Hepatocyte (in vitro differentiated cells): ENCODE data around the gene TCHHL1. TPM values are rescaled to one million over a fixed set of nuclear protein-coding genes. Genes with fewer than 3 reads are reported as not detected.
"Not testable (repeated sequence)": the region's sequence is repeated elsewhere in the genome, so short reads cannot be mapped to it uniquely, and the experiment has no call there.

Experiments used
- DNase-seq: peaks from one replicate; pipeline ENCODE4 v3.0.0-alpha.2; 2016; ENCODE audit warnings: low spot score
- H2AFZ ChIP-seq: fragments of 200-600 bp; sonication (generic); 2 replicates; pipeline ENCODE4 v1.6.0; 2016; ENCODE audit warnings: antibody characterized with exemption, mild to moderate bottlenecking
- H3K27ac ChIP-seq: fragments of 200-600 bp; sonication (generic); 2 replicates; pipeline ENCODE4 v1.5.1; 2016; ENCODE audit warnings: mild to moderate bottlenecking
- H3K27me3 ChIP-seq: fragments of 200-600 bp; sonication (generic); 2 replicates; pipeline ENCODE4 v1.6.1; 2016
- H3K36me3 ChIP-seq: fragments of 200-600 bp; sonication (generic); replicated peaks from 2 replicates; pipeline ENCODE4 v1.5.1; 2016; ENCODE audit warnings: low read depth; ENCODE audit not compliant: insufficient read depth
- H3K4me1 ChIP-seq: fragments of 200-600 bp; sonication (generic); 2 replicates; pipeline ENCODE4 v1.5.1; 2016; ENCODE audit warnings: mild to moderate bottlenecking, moderate library complexity; ENCODE audit not compliant: insufficient read depth
- H3K4me2 ChIP-seq: fragments of 200-600 bp; sonication (generic); 2 replicates; pipeline ENCODE4 v1.6.0; 2016
- H3K4me3 ChIP-seq: fragments of 200-600 bp; sonication (generic); 2 replicates; pipeline ENCODE4 v1.5.1; 2016; ENCODE audit warnings: mild to moderate bottlenecking
- H3K79me2 ChIP-seq: fragments of 200-600 bp; sonication (generic); 2 replicates; pipeline ENCODE4 v1.6.0; 2017; ENCODE audit warnings: mild to moderate bottlenecking
- H3K9me2 ChIP-seq: fragments of 200-600 bp; sonication (generic); replicated peaks from 2 replicates; pipeline ENCODE4 v1.6.0; 2017; ENCODE audit warnings: mild to moderate bottlenecking; ENCODE audit not compliant: insufficient read depth
- H3K9me3 ChIP-seq: fragments of 200-600 bp; sonication (generic); 2 replicates; pipeline ENCODE4 v1.5.1; 2016; ENCODE audit warnings: low read depth, mild to moderate bottlenecking
- H4K20me1 ChIP-seq: fragments of 200-600 bp; sonication (generic); 2 replicates; pipeline ENCODE4 v1.6.0; 2016; ENCODE audit warnings: mild to moderate bottlenecking; ENCODE audit not compliant: insufficient read depth, poor library complexity, severe bottlenecking
- CTCF ChIP-seq: fragments of 200-600 bp; sonication (generic); IDR thresholded peaks from 2 replicates; pipeline ENCODE4 v1.5.1; 2016; ENCODE audit warnings: antibody characterized with exemption, mild to moderate bottlenecking; ENCODE audit not compliant: poor library complexity
- EZH2 ChIP-seq: fragments of 200-600 bp; sonication (generic); IDR thresholded peaks from 2 replicates; pipeline ENCODE4 v1.6.1; 2016; ENCODE audit warnings: antibody characterized with exemption, mild to moderate bottlenecking, borderline replicate concordance
- EZH2phosphoT487 ChIP-seq: fragments of 200-600 bp; sonication (generic); IDR thresholded peaks from one replicate; pipeline ENCODE4 v1.6.1; 2018; ENCODE audit warnings: antibody characterized with exemption, mild to moderate bottlenecking, low read depth, moderate library complexity; ENCODE audit not compliant: unreplicated experiment, severe bottlenecking
- WGBS: methylation state at CpG from one replicate; pipeline ENCODE4 v1.1.6; 2016; ENCODE audit warnings: low lambda C conversion rate; ENCODE audit errors: missing lambda C conversion rate; 5-methylcytosine and 5-hydroxymethylcytosine counted together
- polyA plus RNA-seq: library from polyadenylated mRNA; unstranded; fragments of >200 nt; fragmentation: Nextera tagmentation; extraction: Ambion mirVana; gene quantifications from 2 replicates; pipeline ENCODE4 v1.2.1, GENCODE V29; 2016
- total RNA-seq: library from RNA; depleted of rRNA; stranded (reverse); fragments of >200 nt; gene quantifications from 2 replicates; pipeline ENCODE4 v1.2.3, GENCODE V29; 2014

Gene TCHHL1
- total and polyA plus RNA-seq, 2 experiments from 2014 or later: not detected

- WGBS: 56% methylated on average over 3 of the region's 3 CpGs
- no peaks in the 10 kb centered on the region for H3K9me2 ChIP-seq
- H3K9me3 ChIP-seq: no peaks in the 10 kb centered on the region
- H2AFZ ChIP-seq: no peak overlapping the region
- no peaks in the 10 kb centered on the region for H3K79me2 ChIP-seq
- H4K20me1 ChIP-seq: no peaks in the 10 kb centered on the region
- no peak for DNase-seq
- TF ChIP-seq EZH2phosphoT487 (no peak), EZH2 (no peak), CTCF (no peak)
- H3K27me3 ChIP-seq: peaks cover under 1% of the 10 kb centered on the region
- no peak overlapping the region for H3K4me3 ChIP-seq
- no peak overlapping the region for H3K27ac ChIP-seq
- no peaks in the 10 kb centered on the region for H3K4me1 ChIP-seq
- no peak overlapping the region for H3K4me2 ChIP-seq
- no peaks in the 10 kb centered on the region for H3K36me3 ChIP-seq
Observed at GRCh38 chr1:152096931-152097330, 8.1 kb upstream of the TCHHL1 start.

GRCh38 chr1:152086760-152087159, 2.1 kb downstream of the TCHHL1 start:
- Histone ChIP-seq H3K4me3 (no peak overlapping the region), H3K36me3 (no peaks in the 10 kb centered on the region), H3K27ac (no peak overlapping the region), H2AFZ (no peak overlapping the region), H3K4me1 (no peaks in the 10 kb centered on the region), H3K9me2 (no peaks in the 10 kb centered on the region), H3K4me2 (no peak overlapping the region), H3K79me2 (no peaks in the 10 kb centered on the region), H3K27me3 (no peaks in the 10 kb centered on the region), H3K9me3 (no peaks in the 10 kb centered on the region), H4K20me1 (no peaks in the 10 kb centered on the region)
- TF ChIP-seq EZH2phosphoT487 (no peak), CTCF (no peak), EZH2 (no peak)
- DNase-seq: no peak

GRCh38 chr1:152084853-152085252, 4.0 kb downstream of the TCHHL1 start:
- H3K4me2 ChIP-seq: no peak overlapping the region

GRCh38 chr1:152081026-152081425, 7.8 kb downstream of the TCHHL1 start:
- H3K9me3 ChIP-seq, H3K27me3 ChIP-seq, H3K4me2 ChIP-seq, H3K79me2 ChIP-seq, H4K20me1 ChIP-seq, H3K9me2 ChIP-seq, H3K27ac ChIP-seq, H3K4me1 ChIP-seq, H3K4me3 ChIP-seq, H3K36me3 ChIP-seq, H2AFZ ChIP-seq, DNase-seq: not testable (repeated sequence)
- WGBS: 91% methylated on average over 12 of the region's 17 CpGs

More at GRCh38 chr1:152084853-152085252, 4.0 kb downstream of the TCHHL1 start:
- H2AFZ ChIP-seq: no peak overlapping the region
- H3K4me3 ChIP-seq: no peak overlapping the region
- H3K79me2 ChIP-seq: no peaks in the 10 kb centered on the region
- no peaks in the 10 kb centered on the region for H3K27me3 ChIP-seq
- H3K9me2 ChIP-seq: no peaks in the 10 kb centered on the region
- H3K27ac ChIP-seq: no peak overlapping the region
- no peaks in the 10 kb centered on the region for H3K36me3 ChIP-seq
- no peak for DNase-seq
- no peak for TF ChIP-seq CTCF
- TF ChIP-seq EZH2: no peak
- no peak for TF ChIP-seq EZH2phosphoT487
- H3K9me3 ChIP-seq: no peaks in the 10 kb centered on the region
- no peaks in the 10 kb centered on the region for H4K20me1 ChIP-seq
- no peaks in the 10 kb centered on the region for H3K4me1 ChIP-seq
- WGBS: 36% methylated on average over 1 of the region's 1 CpG

GRCh38 chr1:152080494-152080893, 8.4 kb downstream of the TCHHL1 start:
- not testable (repeated sequence) for H3K9me2 ChIP-seq, H3K9me3 ChIP-seq, DNase-seq, H3K4me2 ChIP-seq, H3K4me1 ChIP-seq, H3K4me3 ChIP-seq, H3K27ac ChIP-seq, H3K79me2 ChIP-seq, H3K36me3 ChIP-seq, H3K27me3 ChIP-seq, H4K20me1 ChIP-seq, H2AFZ ChIP-seq
- 85% methylated on average over 17 of the region's 17 CpGs for WGBS
